Measurements from ENCODE around the gene MCUR1. TPM values are rescaled to one million over a fixed set of nuclear protein-coding genes. Genes with fewer than 3 reads are reported as not detected.

The MCUR1 gene
- total RNA-seq, 8 experiments from 2014 or later, result 8.1 to 27.4 (median 13.4) TPM

DNA sequence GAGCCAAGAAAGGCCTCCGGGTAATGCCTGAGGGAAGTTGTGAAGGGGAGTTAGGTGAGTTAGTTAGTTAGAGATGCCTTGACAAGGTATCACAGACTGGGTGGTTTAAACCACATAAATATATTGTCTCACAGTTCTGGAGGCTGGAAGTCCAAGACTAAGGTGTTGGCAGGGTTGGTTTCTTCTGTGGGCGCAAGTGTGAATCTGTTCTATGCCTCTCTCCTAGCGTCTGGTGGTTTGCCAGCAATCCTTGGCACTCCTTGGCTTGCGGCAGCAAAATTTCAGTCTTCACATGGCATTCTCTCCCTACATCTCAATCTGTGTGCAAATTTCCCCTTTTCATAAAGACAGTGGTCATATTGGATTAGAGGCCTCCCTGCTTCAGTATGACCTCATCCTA, 73.0 kb downstream of the MCUR1 start:
- ATAC-seq (replicated peaks in 6 of 8), result no peak
- in situ Hi-C loops (cut with MboI; ENCODE audit: low pct_unique_long_range_greater_than_20kb in 2 of 9, low sequenced_read_pairs in 9 of 9, unreplicated experiment in 9 of 9), result no loop called here
- H3K4me3 ChIP-seq, result no peak overlapping the region
- no peaks in the 10 kb centered on the region for H3K4me1 ChIP-seq (replicated peaks in 1 of 2)
- WGBS, 10 experiments, result 40 to 100% (median 76%) methylated on average over 1 to 4 of the region's 4 CpGs; no CpG with 5 or more reads in 3 of the 10 experiments
- H3K27ac ChIP-seq, result no peak overlapping the region

Other genes with a start within 250 kb of the MCUR1 start
- 10 to 100 TPM in 3 of 8 experiments, 1 to 10 TPM in 5; 6.5 to 13.8 (median 9.6) TPM for gene SIRT5, start 240.0 kb downstream of the MCUR1 start, total RNA-seq
- 10 to 100 TPM; 56.1 to 80.4 (median 66.7) TPM for gene NOL7, start 199.2 kb downstream of the MCUR1 start, total RNA-seq
- 10 to 100 TPM; 23.4 to 47.8 (median 37.9) TPM for gene RANBP9, start 102.7 kb downstream of the MCUR1 start, total RNA-seq
- gene RNF182, start 110.4 kb upstream of the MCUR1 start, total RNA-seq, result 10 to 100 TPM in 1 of 8 experiments, 1 to 10 TPM in 5, not detected in 2; 1.3 to 12.1 (median 4.5) TPM

Measured in motor neuron (in vitro differentiated cells).